ENCODE data around the gene MOGAT3. TPM values are rescaled to one million over a fixed set of nuclear protein-coding genes. Genes with fewer than 3 reads are reported as not detected.

The MOGAT3 gene
- total and polyA plus RNA-seq, 9 of the 15 experiments (the other 6 are each of a cell fraction or from before 2014, with no cell fraction given), result 0.07 to 0.17 (median 0.13) TPM; not detected in 6

DNA sequence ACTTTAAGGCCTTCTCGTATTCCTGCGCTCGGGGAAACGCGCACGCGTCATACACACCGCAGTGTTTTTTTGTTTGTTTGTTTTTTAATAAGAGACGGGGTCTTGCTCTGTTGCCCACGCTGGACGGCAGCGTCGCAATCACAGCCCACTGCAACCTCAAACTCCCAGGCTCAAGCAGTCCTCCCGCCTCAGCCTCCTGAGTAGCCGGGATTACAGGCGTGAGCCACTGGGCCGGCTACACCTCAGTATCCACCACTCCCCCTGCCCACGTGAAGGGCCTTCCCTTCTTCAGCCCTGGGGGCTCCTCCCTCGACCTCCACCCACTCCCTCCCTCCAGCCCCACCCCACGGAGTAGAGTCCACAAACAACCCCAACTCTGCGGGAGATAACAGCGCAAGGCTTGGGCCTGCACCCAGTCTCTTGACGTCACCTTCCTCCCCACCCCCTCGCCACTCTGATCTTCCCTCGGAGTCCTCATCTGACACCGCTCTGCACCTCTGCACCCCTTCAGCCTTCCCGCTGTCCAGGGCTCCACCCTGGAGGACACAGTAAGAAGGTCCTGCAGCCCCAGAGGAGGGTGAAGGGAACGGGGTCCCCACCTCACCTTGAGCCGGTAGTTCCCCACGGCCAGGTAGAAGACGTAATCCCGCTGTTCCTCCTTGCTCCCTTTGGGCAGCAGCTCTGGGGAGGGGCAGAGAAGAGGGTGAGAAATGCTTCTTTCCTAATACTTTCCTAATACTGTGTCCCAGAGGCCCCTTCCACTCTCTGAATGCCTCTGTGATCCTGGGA lies 39.6 kb upstream of the MOGAT3 start (continued):
- TF ChIP-seq HDAC2 (IDR thresholded peaks at IDR 0.05), result 0 out of 2 replicates have a peak, but pooled peaks have one; percentile 30
- TF ChIP-seq ZNF263 (CRISPR knock-in tag; IDR thresholded peaks at IDR 0.05; ENCODE audit: borderline replicate concordance), result peak; percentile 89
- TF ChIP-seq, protein P1, sequence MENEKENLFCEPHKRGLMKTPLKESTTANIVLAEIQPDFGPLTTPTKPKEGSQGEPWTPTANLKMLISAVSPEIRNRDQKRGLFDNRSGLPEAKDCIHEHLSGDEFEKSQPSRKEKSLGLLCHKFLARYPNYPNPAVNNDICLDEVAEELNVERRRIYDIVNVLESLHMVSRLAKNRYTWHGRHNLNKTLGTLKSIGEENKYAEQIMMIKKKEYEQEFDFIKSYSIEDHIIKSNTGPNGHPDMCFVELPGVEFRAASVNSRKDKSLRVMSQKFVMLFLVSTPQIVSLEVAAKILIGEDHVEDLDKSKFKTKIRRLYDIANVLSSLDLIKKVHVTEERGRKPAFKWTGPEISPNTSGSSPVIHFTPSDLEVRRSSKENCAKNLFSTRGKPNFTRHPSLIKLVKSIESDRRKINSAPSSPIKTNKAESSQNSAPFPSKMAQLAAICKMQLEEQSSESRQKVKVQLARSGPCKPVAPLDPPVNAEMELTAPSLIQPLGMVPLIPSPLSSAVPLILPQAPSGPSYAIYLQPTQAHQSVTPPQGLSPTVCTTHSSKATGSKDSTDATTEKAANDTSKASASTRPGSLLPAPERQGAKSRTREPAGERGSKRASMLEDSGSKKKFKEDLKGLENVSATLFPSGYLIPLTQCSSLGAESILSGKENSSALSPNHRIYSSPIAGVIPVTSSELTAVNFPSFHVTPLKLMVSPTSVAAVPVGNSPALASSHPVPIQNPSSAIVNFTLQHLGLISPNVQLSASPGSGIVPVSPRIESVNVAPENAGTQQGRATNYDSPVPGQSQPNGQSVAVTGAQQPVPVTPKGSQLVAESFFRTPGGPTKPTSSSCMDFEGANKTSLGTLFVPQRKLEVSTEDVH (IDR thresholded peaks at IDR 0.05; ENCODE audit: low read depth, partially characterized antibody), result no peak
- peak; percentile 76 for TF ChIP-seq ZFX (CRISPR knock-in tag; IDR thresholded peaks at IDR 0.05)
- TF ChIP-seq, protein P2, sequence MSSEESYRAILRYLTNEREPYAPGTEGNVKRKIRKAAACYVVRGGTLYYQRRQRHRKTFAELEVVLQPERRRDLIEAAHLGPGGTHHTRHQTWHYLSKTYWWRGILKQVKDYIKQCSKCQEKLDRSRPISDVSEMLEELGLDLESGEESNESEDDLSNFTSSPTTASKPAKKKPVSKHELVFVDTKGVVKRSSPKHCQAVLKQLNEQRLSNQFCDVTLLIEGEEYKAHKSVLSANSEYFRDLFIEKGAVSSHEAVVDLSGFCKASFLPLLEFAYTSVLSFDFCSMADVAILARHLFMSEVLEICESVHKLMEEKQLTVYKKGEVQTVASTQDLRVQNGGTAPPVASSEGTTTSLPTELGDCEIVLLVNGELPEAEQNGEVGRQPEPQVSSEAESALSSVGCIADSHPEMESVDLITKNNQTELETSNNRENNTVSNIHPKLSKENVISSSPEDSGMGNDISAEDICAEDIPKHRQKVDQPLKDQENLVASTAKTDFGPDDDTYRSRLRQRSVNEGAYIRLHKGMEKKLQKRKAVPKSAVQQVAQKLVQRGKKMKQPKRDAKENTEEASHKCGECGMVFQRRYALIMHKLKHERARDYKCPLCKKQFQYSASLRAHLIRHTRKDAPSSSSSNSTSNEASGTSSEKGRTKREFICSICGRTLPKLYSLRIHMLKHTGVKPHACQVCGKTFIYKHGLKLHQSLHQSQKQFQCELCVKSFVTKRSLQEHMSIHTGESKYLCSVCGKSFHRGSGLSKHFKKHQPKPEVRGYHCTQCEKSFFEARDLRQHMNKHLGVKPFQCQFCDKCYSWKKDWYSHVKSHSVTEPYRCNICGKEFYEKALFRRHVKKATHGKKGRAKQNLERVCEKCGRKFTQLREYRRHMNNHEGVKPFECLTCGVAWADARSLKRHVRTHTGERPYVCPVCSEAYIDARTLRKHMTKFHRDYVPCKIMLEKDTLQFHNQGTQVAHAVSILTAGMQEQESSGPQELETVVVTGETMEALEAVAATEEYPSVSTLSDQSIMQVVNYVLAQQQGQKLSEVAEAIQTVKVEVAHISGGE (CRISPR knock-in tag; IDR thresholded peaks at IDR 0.05), result no peak
- peak; percentile 71 for TF ChIP-seq ARID1B (IDR thresholded peaks at IDR 0.05)
- peak; percentile 50 for TF ChIP-seq SMARCA4 (IDR thresholded peaks at IDR 0.05)
- TF ChIP-seq TOE1 (IDR thresholded peaks at IDR 0.05; ENCODE audit: borderline replicate concordance), result peak; percentile 54
- no peak for TF ChIP-seq TOE1 (CRISPR knock-in tag; IDR thresholded peaks at IDR 0.05; ENCODE audit: borderline replicate concordance, low read depth)
- TF ChIP-seq SREBF1 (IDR thresholded peaks at IDR 0.05; ENCODE audit: borderline replicate concordance, low read depth, low read length), result no peak
- TF ChIP-seq KDM1A (IDR thresholded peaks at IDR 0.05), result peak in 1 of 2 experiments; percentile 56; a peak in 3 of 4 replicates
- TF ChIP-seq CREB1 (IDR thresholded peaks at IDR 0.05), result peak; percentile 60
- TF ChIP-seq CREB1 (CRISPR knock-in tag; IDR thresholded peaks at IDR 0.05), result no peak
- no peak for TF ChIP-seq COPS2 (conservative IDR thresholded peaks at IDR 0.05)
- 0 out of 2 replicates have a peak, but pooled peaks have one; percentile 43 for TF ChIP-seq GATA2 (CRISPR knock-in tag; IDR thresholded peaks at IDR 0.05)
- TF ChIP-seq PHF21A (IDR thresholded peaks at IDR 0.05; ENCODE audit: borderline replicate concordance, low read depth), result peak; percentile 56; the same call in 1 of the 2 replicates
- TF ChIP-seq HOXB6 (CRISPR knock-in tag; IDR thresholded peaks at IDR 0.05; ENCODE audit: borderline replicate concordance), result no peak
- TF ChIP-seq, protein P3, sequence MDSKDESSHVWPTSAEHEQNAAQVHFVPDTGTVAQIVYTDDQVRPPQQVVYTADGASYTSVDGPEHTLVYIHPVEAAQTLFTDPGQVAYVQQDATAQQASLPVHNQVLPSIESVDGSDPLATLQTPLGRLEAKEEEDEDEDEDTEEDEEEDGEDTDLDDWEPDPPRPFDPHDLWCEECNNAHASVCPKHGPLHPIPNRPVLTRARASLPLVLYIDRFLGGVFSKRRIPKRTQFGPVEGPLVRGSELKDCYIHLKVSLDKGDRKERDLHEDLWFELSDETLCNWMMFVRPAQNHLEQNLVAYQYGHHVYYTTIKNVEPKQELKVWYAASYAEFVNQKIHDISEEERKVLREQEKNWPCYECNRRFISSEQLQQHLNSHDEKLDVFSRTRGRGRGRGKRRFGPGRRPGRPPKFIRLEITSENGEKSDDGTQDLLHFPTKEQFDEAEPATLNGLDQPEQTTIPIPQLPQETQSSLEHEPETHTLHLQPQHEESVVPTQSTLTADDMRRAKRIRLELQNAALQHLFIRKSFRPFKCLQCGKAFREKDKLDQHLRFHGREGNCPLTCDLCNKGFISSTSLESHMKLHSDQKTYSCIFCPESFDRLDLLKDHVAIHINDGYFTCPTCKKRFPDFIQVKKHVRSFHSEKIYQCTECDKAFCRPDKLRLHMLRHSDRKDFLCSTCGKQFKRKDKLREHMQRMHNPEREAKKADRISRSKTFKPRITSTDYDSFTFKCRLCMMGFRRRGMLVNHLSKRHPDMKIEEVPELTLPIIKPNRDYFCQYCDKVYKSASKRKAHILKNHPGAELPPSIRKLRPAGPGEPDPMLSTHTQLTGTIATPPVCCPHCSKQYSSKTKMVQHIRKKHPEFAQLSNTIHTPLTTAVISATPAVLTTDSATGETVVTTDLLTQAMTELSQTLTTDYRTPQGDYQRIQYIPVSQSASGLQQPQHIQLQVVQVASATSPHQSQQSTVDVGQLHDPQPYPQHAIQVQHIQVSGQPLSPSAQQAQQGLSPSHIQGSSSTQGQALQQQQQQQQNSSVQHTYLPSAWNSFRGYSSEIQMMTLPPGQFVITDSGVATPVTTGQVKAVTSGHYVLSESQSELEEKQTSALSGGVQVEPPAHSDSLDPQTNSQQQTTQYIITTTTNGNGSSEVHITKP (IDR thresholded peaks at IDR 0.05; ENCODE audit: partially characterized antibody), result peak; percentile 44

Data from K562 (cell line).